ENCODE data around the gene STK32B. TPM values are rescaled to one million over a fixed set of nuclear protein-coding genes. Genes with fewer than 3 reads are reported as not detected.

Gene STK32B
- total and polyA plus RNA-seq, 2 of the 4 experiments (the other 2 are of a cell fraction) = 5.5 to 6.3 TPM

GRCh38 chr4:5030221-5030620, 21.1 kb upstream of the STK32B start:
- no peak overlapping the region for H2BK5ac ChIP-seq (ENCODE audit: low read depth, low read length, poor library complexity, severe bottlenecking)
- in situ Hi-C loops (cut with MboI; ENCODE audit: low sequenced_read_pairs) (no loop called here), dilution Hi-C loops (cut with HindIII; ENCODE audit: low sequenced_read_pairs, unreplicated experiment) (no loop called here), intact Hi-C loops (cut with micrococcal nuclease) (loop anchor here (10.0 kb wide), 1 partner anchor 355 kb away; no protein-coding TSS in a partner anchor)
- H4K20me1 ChIP-seq (ENCODE audit: insufficient read depth, low read length) = no peaks in the 10 kb centered on the region
- no peak overlapping the region for H2BK20ac ChIP-seq (ENCODE audit: low read depth, low read length)
- DNase-seq (no peak), ATAC-seq (ENCODE audit: low read depth) (no peak)
- H3K56ac ChIP-seq (ENCODE audit: extremely low read depth, insufficient read depth, low read length) = no peak overlapping the region
- H3K9me1 ChIP-seq (ENCODE audit: insufficient read depth, low read length) = peaks cover 8% of the 10 kb centered on the region; the same call in 1 of the 2 replicates
- no peak overlapping the region for H2AFZ ChIP-seq (replicated peaks; ENCODE audit: low read length, poor library complexity)
- no peak overlapping the region for H2BK120ac ChIP-seq (ENCODE audit: low read depth, low read length)
- no peaks in the 10 kb centered on the region for H3K36me3 ChIP-seq (ENCODE audit: control insufficient read depth, insufficient read depth, low read length)
- H2AK5ac ChIP-seq (ENCODE audit: low read depth, low read length) = no peak overlapping the region
- H3K4me3 ChIP-seq (ENCODE audit: insufficient read depth, low read depth, low read length) = no peak overlapping the region
- ChIA-PET CTCF (no interaction called here), POLR2A (ENCODE audit: unreplicated experiment) (no interaction called here)
- no peak overlapping the region for H4K91ac ChIP-seq (ENCODE audit: insufficient read depth, low read depth, low read length)
- no peak overlapping the region for H3K4me2 ChIP-seq (ENCODE audit: low read depth, low read length)
- no peak overlapping the region for H3K9ac ChIP-seq (ENCODE audit: low read depth, low read length)
- no peak overlapping the region for H2AK9ac ChIP-seq (replicated peaks; ENCODE audit: low read depth, low read length, poor library complexity)
- no peak overlapping the region for H3K18ac ChIP-seq (ENCODE audit: low read depth, low read length)
- H3K4me1 ChIP-seq (ENCODE audit: control insufficient read depth, insufficient read depth, low read length) = peaks cover 21% of the 10 kb centered on the region
- no peak overlapping the region for H3K27ac ChIP-seq (ENCODE audit: insufficient read depth, low read length)
- H4K8ac ChIP-seq (ENCODE audit: low read depth in 2 of 2, low read length in 2 of 2) = no peak overlapping the region
- no TSS peak for BruUV-seq (replicated peaks)
- no peak overlapping the region for H2BK15ac ChIP-seq (ENCODE audit: low read depth, low read length)
- no peak overlapping the region for H4K5ac ChIP-seq (ENCODE audit: low read depth, low read length)
- H3K4ac ChIP-seq (ENCODE audit: low read depth, low read length) = no peak overlapping the region
- H3K23ac ChIP-seq (ENCODE audit: low read depth, low read length) = no peak overlapping the region
- H3K14ac ChIP-seq (replicated peaks; ENCODE audit: low read depth, low read length) = no peak overlapping the region
- H3K79me1 ChIP-seq (ENCODE audit: low read depth in 1 of 2, low read length in 2 of 2) = no peaks in the 10 kb centered on the region
- TF ChIP-seq CHD1 (IDR thresholded peaks at IDR 0.05; ENCODE audit: low read depth, low read length) = no peak
- no peak for TF ChIP-seq NFE2L2 (IDR thresholded peaks at IDR 0.05; ENCODE audit: low read depth, low read length)
- no peak for TF ChIP-seq RFX5 (IDR thresholded peaks at IDR 0.05; ENCODE audit: low read depth, low read length)
- no peak for TF ChIP-seq CEBPB (IDR thresholded peaks at IDR 0.05; ENCODE audit: low read depth, low read length)
- TF ChIP-seq RAD21 (IDR thresholded peaks at IDR 0.05; ENCODE audit: low read length) = no peak
- TF ChIP-seq CTCF (conservative IDR thresholded peaks at IDR 0.05; ENCODE audit: low read depth, low read length) = no peak
- TF ChIP-seq MXI1 (IDR thresholded peaks at IDR 0.05; ENCODE audit: borderline replicate concordance, low read depth, low read length) = no peak
- TF ChIP-seq FOS (IDR thresholded peaks at IDR 0.05; ENCODE audit: low read depth, low read length) = no peak
- no peak for TF ChIP-seq MAZ (IDR thresholded peaks at IDR 0.05; ENCODE audit: borderline replicate concordance, low read depth, low read length)
- TF ChIP-seq USF2 (IDR thresholded peaks at IDR 0.05; ENCODE audit: low read depth, low read length) = no peak
- TF ChIP-seq RCOR1 (IDR thresholded peaks at IDR 0.05; ENCODE audit: insufficient replicate concordance, low read length) = no peak
- no peak for TF ChIP-seq BHLHE40 (IDR thresholded peaks at IDR 0.05; ENCODE audit: low read depth, low read length)
- no peak for TF ChIP-seq MAFK (IDR thresholded peaks at IDR 0.05; ENCODE audit: low read depth, low read length)
- no peak for TF ChIP-seq SMC3 (IDR thresholded peaks at IDR 0.05; ENCODE audit: low read depth, low read length)
- TF ChIP-seq, protein P1, sequence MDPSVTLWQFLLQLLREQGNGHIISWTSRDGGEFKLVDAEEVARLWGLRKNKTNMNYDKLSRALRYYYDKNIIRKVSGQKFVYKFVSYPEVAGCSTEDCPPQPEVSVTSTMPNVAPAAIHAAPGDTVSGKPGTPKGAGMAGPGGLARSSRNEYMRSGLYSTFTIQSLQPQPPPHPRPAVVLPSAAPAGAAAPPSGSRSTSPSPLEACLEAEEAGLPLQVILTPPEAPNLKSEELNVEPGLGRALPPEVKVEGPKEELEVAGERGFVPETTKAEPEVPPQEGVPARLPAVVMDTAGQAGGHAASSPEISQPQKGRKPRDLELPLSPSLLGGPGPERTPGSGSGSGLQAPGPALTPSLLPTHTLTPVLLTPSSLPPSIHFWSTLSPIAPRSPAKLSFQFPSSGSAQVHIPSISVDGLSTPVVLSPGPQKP (IDR thresholded peaks at IDR 0.05; ENCODE audit: borderline replicate concordance, low read depth, low read length) = no peak
- TF ChIP-seq POLR2A (IDR thresholded peaks at IDR 0.05; ENCODE audit: low read depth, low read length) = no peak
- no peaks in the 10 kb centered on the region for H3K9me3 ChIP-seq (ENCODE audit: control insufficient read depth, insufficient read depth, low read length)
- H3K27me3 ChIP-seq (ENCODE audit: control insufficient read depth, insufficient read depth, low read length) = peaks cover 32% of the 10 kb centered on the region
- WGBS, 2 experiments (ENCODE audit: extremely low coverage in 2 of 2, insufficient read length in 1 of 2) = 93% methylated on average over 2 of the region's 4 CpGs; no CpG with 5 or more reads in 1 of the 2 experiments
